Left ventricle myocardium superior (tissue), 1 donor: ENCODE data around the gene DMGDH. TPM values are rescaled to one million over a fixed set of nuclear protein-coding genes. Genes with fewer than 3 reads are reported as not detected.

Experiments used
- ATAC-seq: fragments of 200-7000 bp; cut with Tn5 transposase; one replicate; pipeline ENCODE4 v1.9.1; 2020; ENCODE audit warnings: mild to moderate bottlenecking, moderate library complexity
- DNase-seq: peaks from one replicate; pipeline ENCODE4 v3.0.0-alpha.2; 2020
- intact Hi-C: fragments of 100-400 bp; cut with micrococcal nuclease; formaldehyde crosslinking; loops from one replicate; pipeline ENCODE4 v1.11.0; 2022
- long read RNA-seq: library from polyadenylated mRNA; unstranded; transcript quantifications from one replicate; pipeline ENCODE4 v2.0.0, GENCODE V29; 2021
- total RNA-seq: library from RNA; stranded (reverse); fragmentation: NEBNext Ultra II Directional; extraction: Animal tissue kit (Norgen Biotek cat#: 25700); gene quantifications from one replicate; pipeline ENCODE4 v1.2.1, GENCODE V29; 2021
- donor health status: DM: no; HTN: yes; CAD: no; lungs with severe emphysema.

Gene DMGDH
- total RNA-seq, result 1.3 TPM
- long read RNA-seq, partial matches to known transcripts, result 1 of 5 reads
- long read RNA-seq, other reads (novel, unspliced or antisense), result 3 of 5 reads

GRCh38 chr5:79069488-79070349 lies at the start of gene DMGDH, which contains the start of gene BHMT2:
Gene DMGDH (minus strand): TSS chr5:79069674. CDS start chr5:79069620, 54 bp downstream.
Gene BHMT2 (plus strand): TSS chr5:79069767. CDS start chr5:79069783, 16 bp downstream.
- peak; percentile 95 for ATAC-seq
- intact Hi-C loops, result no loop called here
- peak; percentile 73 for DNase-seq

GRCh38 chr5:79112703-79113058 lies 43.2 kb upstream of the DMGDH start:
- intact Hi-C loops, result no loop called here
- ATAC-seq, result no peak
- DNase-seq, result no peak

DNA sequence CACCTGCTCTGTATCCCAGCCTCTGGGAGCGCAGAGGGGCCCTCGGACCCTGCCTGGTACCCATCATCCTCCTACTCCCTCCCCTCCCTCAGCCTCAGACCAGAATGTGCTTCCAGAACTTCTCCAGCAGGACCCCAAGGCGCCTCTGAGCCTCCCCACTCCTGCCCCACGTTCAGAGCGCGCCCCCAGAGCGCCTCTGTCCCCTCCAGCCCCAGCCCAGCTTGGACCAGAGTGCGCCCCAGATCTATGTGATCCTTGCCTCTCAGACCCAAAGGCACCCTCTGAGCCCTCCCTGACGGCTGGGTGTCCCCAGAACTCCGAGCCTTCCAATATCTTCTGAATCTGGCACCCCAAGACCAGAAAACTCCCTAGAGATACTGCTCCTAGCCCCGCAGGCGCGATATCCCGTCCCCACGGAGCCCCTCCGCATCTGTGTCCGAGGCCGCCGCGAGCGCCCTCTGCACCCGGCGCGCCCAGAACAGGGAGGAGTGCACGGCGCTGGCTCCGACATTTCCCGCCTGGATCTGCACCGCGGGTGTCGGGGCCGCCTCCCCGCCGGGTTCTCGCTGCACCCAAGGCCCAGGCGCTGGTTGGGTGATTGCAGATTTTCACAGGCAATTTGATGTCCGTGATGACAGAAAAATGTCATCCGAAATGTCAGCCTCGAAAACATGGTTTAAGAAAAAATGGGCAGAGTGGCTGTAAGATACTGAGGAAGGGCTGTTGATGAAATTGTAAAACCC lies 42.7 kb upstream of the DMGDH start:
- ATAC-seq (peak; percentile 47), DNase-seq (no peak)
- intact Hi-C loops, result no loop called here

GRCh38 chr5:79111387-79111959 lies 42.0 kb upstream of the DMGDH start, which contains the start of gene BHMT:
Gene BHMT (plus strand): TSS chr5:79111809. CDS start chr5:79111886, 77 bp downstream.
- DNase-seq, result no peak
- no peak for ATAC-seq
- intact Hi-C loops, result no loop called here

DNA sequence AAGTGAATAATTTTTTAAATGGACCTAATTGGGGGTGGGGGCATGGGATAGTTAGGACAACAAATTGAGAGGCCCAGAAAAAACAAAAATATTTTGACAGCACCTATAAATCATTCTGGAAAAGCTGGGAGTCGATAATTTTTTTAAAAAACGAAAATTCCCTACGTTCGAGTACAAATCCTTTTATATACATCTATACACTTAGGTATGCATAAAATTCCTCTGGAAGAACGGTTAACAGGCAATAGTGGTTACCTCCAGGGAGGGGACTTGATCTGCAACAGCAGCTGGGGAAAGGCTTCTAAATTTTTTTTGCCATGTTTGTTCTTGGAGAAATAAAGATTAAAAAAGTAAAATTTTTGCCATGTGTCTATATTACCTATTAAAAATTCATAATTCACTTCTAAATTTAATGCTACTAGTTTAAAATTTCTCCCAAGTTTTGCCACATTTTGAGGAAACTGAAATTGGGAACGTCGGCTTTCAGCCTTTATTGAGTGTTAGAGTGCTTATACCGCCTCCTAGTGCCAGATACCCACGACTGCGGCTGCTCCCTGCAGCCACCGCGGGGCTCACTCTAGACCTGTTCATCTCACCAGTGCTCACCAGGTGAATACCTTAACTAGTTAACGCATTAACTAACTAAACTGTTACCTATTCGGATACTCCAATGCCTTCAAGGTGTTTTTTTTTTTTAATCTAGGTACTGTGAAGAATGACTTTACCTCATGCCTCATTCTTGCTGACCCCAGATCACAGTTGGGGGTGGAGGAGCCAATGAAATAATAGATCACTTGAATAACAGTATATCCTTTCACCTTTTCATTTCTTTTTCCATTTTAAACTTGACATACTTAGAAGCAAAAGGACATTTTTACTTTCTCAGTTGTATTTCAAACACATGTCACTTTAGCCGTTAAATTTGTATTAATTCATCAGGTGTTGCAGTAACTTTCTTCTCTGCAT lies 40.3 kb upstream of the DMGDH start:
- intact Hi-C loops, result no loop called here
- ATAC-seq (peak; percentile 51), DNase-seq (peak; percentile 47)

- no peak for ATAC-seq
Observed at GRCh38 chr5:79108792-79109191, 39.3 kb upstream of the DMGDH start.

GRCh38 chr5:79108086-79108485 lies 38.6 kb upstream of the DMGDH start:
- intact Hi-C loops, result no loop called here
- DNase-seq, result no peak
- no peak for ATAC-seq

More at GRCh38 chr5:79108792-79109191, 39.3 kb upstream of the DMGDH start:
- DNase-seq, result no peak
- intact Hi-C loops, result no loop called here

DNA sequence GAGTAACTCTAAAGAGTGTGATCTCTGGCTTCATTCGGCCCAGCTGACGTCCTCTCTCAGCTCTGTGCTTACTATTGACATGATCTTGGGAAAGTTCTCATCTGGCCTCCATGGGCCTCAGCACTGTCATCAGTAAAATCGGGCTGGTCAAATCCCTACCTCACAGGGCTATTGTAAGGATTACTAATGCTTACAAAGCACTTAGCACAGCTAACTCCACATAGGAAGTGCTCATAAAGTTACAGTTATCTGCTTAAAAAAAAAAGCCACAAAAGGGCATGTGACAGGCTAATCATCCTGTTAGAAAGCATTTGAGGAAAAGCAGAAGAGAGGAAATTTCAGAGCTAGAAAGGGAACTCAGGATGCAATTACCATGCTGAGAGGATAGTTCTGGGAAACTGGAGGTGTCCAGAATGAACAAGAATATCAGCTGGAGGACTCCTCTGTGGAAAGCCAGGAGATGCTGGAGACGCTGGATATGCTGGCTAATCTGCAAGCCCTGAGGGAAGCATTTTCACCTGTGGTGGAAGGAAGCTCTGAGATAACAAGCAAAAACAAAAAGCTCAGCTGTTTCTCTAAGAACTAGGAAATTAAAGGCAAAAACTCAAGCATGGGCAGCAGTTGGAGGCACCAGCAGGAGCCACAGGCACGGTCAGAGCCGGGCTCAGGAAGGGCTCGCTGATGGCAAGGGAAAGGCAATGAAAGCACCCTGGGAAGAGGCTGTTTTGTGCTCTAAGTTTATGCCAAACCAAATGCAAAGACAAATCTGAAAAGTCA lies 37.7 kb upstream of the DMGDH start:
- peak; percentile 35 for ATAC-seq
- no peak for DNase-seq
- intact Hi-C loops, result no loop called here

- ATAC-seq (no peak), DNase-seq (no peak)
- intact Hi-C loops, result no loop called here
Observed at GRCh38 chr5:79105868-79106267, 36.4 kb upstream of the DMGDH start.

DNA sequence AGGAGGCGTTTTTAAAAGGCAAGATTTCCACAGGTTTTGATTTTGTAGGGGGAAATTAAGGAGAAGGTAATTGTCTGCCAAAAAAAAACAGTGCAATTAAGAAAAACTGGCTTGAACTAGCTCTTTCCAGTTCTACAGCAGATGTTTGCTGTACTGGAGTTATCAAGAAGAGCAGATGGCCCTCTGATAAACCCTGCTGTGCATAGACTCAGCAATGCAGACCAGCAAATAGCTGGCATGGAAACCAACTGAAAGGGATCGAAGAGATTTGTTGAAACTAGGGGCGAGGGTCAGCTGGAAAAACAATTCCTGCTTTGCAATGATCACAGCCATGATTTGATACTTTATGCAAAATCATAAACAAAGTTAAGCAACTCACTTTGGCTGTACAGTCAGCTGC lies 24.3 kb upstream of the DMGDH start:
- intact Hi-C loops, result no loop called here
- DNase-seq (no peak), ATAC-seq (no peak)

GRCh38 chr5:79091064-79091463 lies 21.6 kb upstream of the DMGDH start:
- DNase-seq (no peak), ATAC-seq (peak; percentile 92)
- intact Hi-C loops, result no loop called here

- intact Hi-C loops, result no loop called here
- DNase-seq (no peak), ATAC-seq (no peak)
Observed at GRCh38 chr5:79088507-79088906, 19.0 kb upstream of the DMGDH start.

- intact Hi-C loops, result no loop called here
- DNase-seq, result no peak
- ATAC-seq, result no peak
Observed at GRCh38 chr5:79086116-79086515, 16.6 kb upstream of the DMGDH start.

DNA sequence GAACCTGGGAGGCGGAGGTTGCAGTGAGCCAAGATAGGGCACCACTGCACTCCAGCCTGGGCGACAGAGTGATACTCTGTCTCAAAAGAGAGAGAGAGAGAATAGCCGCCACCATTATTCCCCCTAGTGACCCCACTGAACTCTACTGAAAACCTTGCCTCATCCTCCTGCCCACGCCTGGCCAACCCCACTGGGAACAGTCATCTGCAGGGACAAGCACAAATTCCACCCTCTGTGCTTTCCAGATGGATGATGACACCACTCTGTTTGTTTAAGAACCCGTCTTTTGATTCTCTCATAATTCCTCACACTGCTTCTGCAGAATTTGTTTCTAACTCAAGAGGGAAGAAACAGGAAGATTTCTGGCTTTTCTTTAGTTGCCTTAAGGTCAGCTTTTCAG lies 12.3 kb upstream of the DMGDH start:
- ATAC-seq (no peak), DNase-seq (no peak)
- intact Hi-C loops, result no loop called here

DNA sequence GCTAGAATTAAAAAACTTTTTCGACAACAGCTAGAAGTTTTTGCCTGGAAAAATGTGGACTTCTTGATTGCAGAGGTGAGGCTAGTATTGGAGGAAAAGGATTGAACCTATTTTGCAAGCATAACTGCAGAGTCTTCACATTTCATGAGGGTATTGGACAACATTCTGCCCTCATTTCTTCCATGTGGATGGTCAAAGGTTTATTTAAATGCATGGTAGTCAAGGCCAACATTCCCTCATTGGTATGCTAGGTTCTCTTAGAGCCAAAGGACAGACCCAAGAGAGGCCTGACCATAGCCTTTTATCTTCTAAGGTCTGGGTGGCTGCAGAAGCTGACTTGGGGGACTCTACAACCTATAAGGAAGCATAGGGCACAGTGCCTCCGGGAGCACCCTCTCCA lies 11.3 kb upstream of the DMGDH start:
- intact Hi-C loops, result no loop called here
- DNase-seq (no peak), ATAC-seq (no peak)

- intact Hi-C loops, result no loop called here
- no peak for ATAC-seq
- no peak for DNase-seq
Observed at GRCh38 chr5:79077680-79078365, 8.3 kb upstream of the DMGDH start.

GRCh38 chr5:79076819-79077218 lies 7.3 kb upstream of the DMGDH start:
- ATAC-seq (no peak), DNase-seq (no peak)
- intact Hi-C loops, result no loop called here
